GM03348 (cell line): Measurements from ENCODE around the gene COX7A2L.

Source experiments
- DNase-seq: peaks from one replicate; pipeline ENCODE4 v3.0.0; 2012; ENCODE audit warnings: low spot score

COX7A2L gene

DNA sequence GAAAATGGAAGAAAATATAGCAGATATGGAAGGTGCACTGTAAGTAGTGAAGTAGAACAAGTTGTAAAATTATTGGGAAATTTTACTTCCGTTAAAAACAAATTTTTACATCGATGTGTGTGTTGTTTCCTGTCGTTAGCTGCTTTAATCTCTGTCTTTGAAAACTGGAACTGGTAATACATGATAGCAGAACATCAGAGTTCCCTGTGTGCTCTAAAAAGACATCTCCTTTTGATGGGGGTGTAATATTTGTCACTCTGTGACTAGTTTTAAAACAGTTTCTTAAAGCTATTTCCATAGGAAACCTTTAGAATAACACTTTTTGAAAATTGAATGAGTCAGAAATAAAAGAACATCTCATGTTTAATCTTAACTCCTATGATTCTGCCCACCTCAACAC lies 43.5 kb downstream of the COX7A2L start:
- DNase-seq: no peak

DNA sequence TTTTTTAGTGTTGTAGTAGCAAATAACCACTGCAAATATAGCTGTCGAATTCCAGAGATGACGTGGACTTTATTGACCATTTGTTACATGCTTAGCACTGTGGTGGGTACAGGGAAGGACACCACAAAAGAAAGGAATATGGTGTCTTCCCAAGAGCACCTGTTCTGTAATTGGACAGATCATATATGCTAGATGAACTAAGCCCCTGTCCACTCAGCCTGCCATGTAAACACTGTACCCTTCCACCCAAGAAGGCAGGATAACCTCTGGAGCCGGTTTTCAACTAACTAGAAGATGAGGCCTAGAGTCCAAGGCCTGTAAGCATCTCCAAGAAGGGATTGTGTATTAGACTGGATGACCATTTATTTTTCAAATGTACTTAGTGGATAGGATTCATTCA lies 44.1 kb downstream of the COX7A2L start:
- DNase-seq: no peak

- DNase-seq: no peak
Measured at GRCh38 chr2:42315844-42316470, 45.1 kb downstream of the COX7A2L start.

DNA sequence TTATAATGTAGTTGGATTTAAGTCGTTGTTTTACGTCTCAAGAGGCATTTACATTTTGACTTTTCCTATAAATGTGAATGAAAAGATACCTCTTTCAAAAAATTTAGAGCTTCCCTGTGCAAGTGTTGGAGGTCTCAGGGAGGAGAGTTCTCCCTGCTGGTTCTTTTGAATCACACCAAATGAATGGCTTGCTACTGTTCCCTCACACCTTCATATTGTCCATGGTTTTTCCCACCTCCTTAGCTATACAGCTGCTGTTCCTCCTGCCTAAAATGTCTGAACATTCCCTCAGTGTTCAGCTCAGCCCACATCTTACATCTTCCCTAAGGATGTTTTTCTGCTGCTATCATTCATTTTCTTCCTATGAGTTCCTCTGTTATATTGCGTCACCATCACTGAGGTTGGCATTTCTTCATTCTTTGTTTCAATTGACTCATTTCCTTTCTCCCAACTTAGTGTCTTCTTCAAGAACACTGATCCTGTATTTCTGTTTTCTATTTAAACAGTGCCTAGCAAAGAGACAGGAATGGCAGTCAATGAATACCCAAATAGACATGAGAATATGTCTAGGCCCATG lies 46.0 kb downstream of the COX7A2L start:
- DNase-seq: peak; percentile 86

GRCh38 chr2:42312106-42312505 lies 48.9 kb downstream of the COX7A2L start:
- no peak for DNase-seq

- DNase-seq: no peak
Measured at GRCh38 chr2:42310007-42310515, 51.0 kb downstream of the COX7A2L start.

- DNase-seq: no peak
Measured at GRCh38 chr2:42309366-42309765, 51.7 kb downstream of the COX7A2L start.

DNA sequence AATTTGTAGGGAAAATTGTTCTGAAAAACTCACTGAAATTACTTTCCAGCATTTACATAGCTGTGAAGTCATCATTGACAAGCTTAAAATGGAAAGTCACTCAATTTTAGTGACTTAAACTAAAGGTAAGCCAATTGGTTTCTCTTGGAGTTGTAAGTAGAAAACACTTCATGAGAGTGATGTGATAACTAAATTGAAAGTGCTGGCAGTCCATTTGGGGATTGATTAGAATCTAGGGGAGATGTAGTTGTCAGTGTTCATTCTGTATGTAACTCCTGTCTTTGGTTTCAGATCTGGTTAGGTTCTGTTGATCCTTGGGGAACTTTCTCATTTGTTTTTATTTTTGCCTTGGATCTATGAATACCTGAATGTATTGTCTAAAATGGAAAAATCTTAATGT lies 53.8 kb downstream of the COX7A2L start:
- DNase-seq: no peak

DNA sequence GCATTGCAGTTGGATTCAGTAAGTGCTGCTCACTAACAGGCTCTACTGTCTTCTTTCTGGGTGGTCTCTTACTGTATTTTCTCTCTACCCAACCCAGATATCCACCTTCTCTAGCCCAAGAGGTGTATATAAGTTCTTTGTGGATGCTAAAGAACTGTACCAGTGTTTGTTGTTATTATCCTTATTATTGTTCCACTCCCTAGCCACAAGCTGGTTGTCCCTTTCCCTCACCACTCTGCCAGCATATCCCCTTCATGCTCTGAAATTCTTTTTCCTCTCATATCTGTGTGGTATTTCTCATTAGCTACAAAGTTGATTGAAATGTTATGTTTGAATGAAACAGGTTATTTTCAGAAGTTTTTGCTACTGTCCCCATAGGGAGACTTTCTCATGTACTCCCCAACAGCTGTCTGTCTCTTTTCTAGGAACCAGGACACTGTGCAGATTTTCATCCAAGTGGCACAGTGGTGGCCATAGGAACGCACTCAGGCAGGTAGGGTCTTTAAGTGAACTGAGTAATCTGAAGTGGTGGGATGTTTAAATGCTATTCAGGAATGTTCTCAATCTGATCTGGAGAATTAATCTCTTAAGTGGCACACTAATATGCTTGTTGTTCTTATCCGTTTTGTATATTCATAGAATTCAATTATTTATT lies 56.8 kb downstream of the COX7A2L start:
- DNase-seq: no peak

- no peak for DNase-seq
Measured at GRCh38 chr2:42303252-42303651, 57.8 kb downstream of the COX7A2L start.

GRCh38 chr2:42300527-42300926 lies 60.5 kb downstream of the COX7A2L start:
- no peak for DNase-seq
